ENCODE data around the gene IL36B.

Gene IL36B

GRCh38 chr2:112980537-112980936, 72.1 kb downstream of the IL36B start:
- no peak for TF ChIP-seq JUND (IDR thresholded peaks at IDR 0.05; ENCODE audit: low read depth)
- in situ Hi-C loops (cut with HindIII; ENCODE audit: low pct_unique_long_range_greater_than_20kb, low sequenced_read_pairs) = no loop called here
- no peak for DNase-seq (ENCODE audit: low read depth in 1 of 2, low spot score in 1 of 2)

GRCh38 chr2:112979731-112980130, 72.9 kb downstream of the IL36B start:
- in situ Hi-C loops (cut with HindIII; ENCODE audit: low pct_unique_long_range_greater_than_20kb, low sequenced_read_pairs) = no loop called here
- no peak for DNase-seq (ENCODE audit: low read depth in 1 of 2, low spot score in 1 of 2)
- TF ChIP-seq JUND (IDR thresholded peaks at IDR 0.05; ENCODE audit: low read depth) = no peak

DNA sequence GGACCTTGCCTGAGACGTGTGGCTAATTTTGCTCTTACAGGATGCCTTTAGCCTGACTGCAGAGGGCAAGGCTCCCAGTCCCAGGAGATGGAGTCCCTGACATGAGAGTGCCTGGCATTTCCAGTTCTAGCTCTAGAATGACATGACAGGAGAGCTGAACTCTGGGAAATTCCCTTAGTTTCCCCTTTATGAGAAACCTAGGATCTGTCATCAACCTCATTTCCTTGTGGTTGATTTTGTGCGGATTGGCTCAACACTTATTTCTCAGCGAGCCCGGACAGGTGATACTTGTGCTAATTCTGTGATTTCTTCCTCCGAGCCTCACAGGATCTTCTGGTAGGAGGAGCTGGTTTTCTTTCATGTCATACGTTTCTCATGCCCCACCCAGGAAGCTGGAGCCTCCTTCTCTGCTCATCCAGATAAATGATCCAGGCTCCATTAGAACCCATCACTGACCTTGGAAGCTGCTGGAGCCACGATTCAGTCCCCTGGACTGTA, 75.1 kb downstream of the IL36B start, which contains the start of gene IL36G:
Gene IL36G (plus strand): TSS at position 448 of the 498 bp plus-strand sequence. CDS start 633 bp downstream, outside the sequence.
- no peak for DNase-seq (ENCODE audit: low read depth in 1 of 2, low spot score in 1 of 2)
- no peak for TF ChIP-seq JUND (IDR thresholded peaks at IDR 0.05; ENCODE audit: low read depth)
- in situ Hi-C loops (cut with HindIII; ENCODE audit: low pct_unique_long_range_greater_than_20kb, low sequenced_read_pairs) = no loop called here

Data from T47D (cell line).